DMS 273 (cell line): ENCODE data around the gene CADM1.
A peak's percentile ranks its signal among the peaks of the same experiment; 100 is the strongest.

Experiments
- DNase-seq: peaks from one replicate; lab custom pipeline; 2025; ENCODE audit not compliant: unreplicated experiment; lab: John Stamatoyannopoulos, UW

The CADM1 gene

GRCh38 chr11:115190196-115190595 is 314.0 kb downstream of the CADM1 start:
- DNase-seq: no peak

DNA sequence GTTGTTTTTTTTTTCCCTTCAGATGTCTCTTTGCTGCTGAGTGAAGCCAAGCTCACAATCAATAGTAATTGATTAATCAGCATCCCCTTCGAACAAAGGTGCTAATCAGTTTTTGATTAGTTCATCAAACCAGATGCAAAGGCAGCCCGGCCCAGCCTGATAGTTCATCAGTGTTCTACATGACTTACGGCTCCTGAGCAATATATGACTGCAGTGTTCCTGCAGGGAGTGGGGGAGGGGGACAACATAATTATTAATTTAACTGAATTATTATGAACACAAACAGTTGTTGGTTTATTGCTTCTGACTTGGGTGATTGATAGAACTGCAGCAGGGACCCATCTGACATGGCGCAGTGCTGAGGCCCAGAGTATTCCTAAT is 315.3 kb downstream of the CADM1 start:
- peak; percentile 18 for DNase-seq

DNA sequence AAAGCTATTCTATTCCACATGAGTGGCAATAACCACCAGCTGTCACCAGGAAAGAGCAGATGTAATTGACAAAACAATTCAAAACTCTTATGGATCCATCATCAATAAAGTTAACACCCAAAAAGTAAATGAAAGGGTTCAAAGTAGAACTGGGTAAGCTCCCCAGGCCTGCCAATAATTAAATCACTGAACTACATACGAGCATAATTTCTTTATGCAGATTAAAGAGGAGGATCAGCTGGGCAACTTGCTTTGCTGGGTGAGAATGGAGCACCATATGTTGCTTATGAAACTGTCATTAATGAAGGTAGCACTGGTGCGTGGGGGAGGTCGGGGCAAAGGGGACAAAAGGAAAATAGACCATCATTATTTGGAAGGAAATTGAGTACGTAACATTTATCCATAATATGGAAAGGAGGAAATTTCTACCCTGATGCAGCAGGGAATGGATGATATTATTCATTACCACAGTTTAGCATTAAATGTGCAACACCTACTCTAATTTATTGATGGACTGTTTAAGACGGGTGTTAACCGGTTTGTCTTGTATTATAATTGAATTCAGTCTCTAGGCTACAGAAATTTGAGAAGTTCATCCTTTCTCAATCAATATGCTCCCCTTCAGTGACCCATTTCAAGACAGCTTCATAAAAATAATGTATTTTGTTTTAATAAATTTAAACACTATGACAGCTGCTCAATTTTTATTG is 315.9 kb downstream of the CADM1 start:
- DNase-seq: peak; percentile 66

DNA sequence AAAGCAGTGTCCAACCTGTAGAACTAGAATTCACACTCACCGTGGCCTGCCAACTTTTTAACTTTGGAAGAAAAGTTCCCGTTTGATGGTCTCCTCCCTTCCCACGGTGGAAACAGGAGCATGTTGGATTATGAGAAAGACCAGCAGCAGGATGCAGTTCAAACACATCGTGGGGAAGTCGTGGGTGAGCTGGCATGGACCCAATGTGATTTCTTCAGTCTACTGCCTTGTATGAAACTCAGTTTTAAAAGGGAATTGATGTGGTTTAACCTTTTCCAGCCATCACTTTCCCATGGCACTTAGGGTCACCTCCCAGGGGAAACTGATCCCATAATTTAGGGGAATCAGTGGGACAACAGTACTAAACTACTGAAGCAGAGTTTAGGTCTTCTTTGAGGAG is 318.3 kb downstream of the CADM1 start:
- no peak for DNase-seq

DNA sequence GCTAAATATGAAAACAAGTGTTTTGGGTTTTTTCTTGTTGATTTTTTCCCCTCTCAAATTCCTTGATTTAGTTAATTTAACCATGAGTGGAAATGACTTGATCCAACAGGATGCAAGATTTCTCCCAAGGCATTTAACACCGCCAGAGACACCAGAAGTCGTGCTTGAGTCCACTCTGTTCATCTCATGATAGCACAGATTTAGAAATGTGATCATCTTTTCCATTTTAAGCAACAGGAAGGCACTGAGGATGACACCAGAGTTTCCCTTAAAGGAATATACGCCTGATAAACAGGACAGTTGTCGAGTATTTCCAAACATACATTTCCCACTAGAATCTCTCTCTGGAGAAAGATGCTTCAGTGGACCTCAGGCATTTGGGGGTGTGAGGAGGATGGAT is 318.7 kb downstream of the CADM1 start:
- no peak for DNase-seq

- no peak for DNase-seq
Measured at GRCh38 chr11:115184901-115185300, 319.3 kb downstream of the CADM1 start.

DNA sequence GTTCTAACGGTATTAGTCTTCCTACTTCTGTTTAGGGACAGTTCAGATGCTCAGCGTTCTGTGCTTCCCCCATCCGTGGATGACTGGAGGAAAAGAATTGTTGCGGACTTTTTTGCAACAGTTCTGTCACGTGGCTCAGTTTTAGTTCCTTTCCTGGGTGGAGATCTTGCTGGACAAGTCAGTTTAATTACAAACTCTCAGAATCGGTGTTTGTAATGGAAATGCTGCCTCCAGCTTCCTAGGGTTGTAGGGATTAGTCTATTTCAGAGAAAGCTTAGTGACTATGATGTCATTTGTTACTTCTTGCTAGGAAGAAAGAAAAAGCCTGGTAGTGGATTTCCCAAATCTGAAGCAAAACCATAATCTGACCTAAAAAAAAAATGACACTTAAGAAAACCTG is 320.4 kb downstream of the CADM1 start:
- no peak for DNase-seq

- DNase-seq: peak; percentile 3
Measured at GRCh38 chr11:115183136-115183535, 321.1 kb downstream of the CADM1 start.

- no peak for DNase-seq
Measured at GRCh38 chr11:115182282-115182955, 321.8 kb downstream of the CADM1 start.

- no peak for DNase-seq
Measured at GRCh38 chr11:115181538-115181937, 322.7 kb downstream of the CADM1 start.

DNA sequence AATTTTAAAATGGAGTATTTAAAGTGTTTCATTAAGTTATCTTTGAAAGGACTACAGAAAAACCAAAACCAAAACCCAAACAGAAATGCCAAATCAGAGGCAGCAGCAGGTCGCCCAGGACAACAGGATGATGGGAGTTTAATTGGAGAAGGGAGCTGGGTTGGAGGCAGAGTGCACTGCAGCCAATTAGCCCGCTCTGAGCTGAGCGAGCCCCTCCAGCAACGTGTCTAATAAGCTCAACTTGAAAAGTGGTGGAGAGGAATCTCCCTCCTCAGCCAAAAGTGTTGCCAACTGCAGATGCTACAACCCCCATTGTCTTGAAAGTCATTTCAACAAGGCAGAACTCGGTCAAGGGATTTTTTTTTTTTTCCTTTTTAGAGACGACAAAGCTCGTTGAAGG is 323.9 kb downstream of the CADM1 start:
- DNase-seq: no peak

DNA sequence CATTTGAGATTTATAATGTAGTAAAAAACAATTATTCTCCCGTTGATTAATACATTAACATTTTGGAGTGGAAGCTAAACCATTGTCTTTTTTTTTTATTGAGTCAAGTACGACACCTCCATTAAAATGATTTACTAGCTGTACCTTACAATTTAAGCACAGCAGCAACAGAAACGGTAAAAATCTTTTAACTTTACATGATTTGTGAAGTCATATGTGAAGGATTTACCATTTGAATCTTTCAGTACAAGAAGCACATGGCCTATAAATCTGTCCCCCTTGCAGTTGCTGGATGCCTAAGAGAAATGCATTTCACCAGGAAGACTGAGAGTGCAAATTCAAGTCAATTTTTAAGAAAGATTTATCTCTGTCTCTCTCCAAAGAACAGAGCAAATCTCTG is 324.6 kb downstream of the CADM1 start:
- no peak for DNase-seq

DNA sequence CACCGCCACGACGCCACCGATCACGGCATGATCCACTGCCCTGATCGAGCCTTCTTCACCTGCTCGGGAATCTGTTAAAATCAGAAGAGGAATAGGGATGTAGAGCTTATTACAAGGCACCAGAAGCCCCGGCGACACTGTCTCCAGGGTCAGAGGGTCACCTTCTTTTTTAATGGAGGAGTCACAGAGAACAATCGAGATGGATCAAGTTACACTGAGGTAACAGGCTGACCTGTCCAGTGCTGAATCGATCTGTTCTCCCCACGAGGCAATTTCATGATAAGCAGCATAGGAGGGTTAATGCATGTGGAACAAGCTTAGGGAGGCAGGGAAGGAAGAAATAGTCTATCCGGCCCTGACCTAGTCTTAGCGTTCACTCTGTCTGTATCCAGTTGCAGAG is 325.5 kb downstream of the CADM1 start:
- DNase-seq: no peak

GRCh38 chr11:115173136-115173535 is 331.1 kb downstream of the CADM1 start:
- DNase-seq: no peak

- peak; percentile 64 for DNase-seq
Measured at GRCh38 chr11:115170133-115170815, 333.9 kb downstream of the CADM1 start.

GRCh38 chr11:115169251-115169650 is 335.0 kb downstream of the CADM1 start:
- no peak for DNase-seq

DNA sequence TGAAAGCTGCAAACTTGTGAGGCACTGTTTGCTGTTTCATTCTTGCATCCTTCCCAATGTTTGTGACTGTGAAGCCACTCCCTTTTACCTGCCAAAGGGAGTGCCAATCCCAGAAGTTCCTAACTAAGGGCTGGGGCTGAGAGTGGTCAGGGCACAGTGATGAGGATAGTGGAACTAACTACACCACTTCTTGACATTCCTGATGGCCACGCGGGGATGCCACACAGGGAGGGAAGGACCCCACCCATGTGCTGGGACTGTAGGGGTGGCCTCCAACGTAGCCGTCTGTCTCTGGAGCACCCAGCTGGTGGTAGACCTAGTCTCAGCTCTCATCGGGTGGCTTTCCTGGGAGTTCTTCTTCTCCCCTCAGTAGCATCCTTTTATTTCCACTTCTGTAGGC is 335.5 kb downstream of the CADM1 start:
- no peak for DNase-seq

GRCh38 chr11:115168229-115168671 is 336.0 kb downstream of the CADM1 start:
- DNase-seq: peak; percentile 10

DNA sequence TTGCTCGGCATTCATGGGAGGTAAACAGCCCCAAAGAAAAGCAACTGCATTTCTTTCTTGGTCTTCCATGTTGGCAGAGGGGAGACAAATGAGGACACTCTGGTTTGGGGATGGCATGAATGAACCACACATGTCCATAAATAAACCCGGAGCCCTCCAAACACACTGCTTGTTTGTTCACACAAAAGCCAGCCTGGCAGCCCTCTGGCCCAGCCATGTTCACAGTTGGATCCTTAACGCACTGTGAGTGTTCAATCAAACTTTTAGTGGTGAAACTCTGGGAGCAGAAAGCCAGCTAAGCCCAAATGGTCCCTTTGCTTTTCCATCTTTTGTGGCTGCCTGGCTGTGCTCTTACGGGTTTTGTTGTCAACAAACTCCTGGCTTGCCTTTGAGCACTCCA is 336.8 kb downstream of the CADM1 start:
- no peak for DNase-seq

DNA sequence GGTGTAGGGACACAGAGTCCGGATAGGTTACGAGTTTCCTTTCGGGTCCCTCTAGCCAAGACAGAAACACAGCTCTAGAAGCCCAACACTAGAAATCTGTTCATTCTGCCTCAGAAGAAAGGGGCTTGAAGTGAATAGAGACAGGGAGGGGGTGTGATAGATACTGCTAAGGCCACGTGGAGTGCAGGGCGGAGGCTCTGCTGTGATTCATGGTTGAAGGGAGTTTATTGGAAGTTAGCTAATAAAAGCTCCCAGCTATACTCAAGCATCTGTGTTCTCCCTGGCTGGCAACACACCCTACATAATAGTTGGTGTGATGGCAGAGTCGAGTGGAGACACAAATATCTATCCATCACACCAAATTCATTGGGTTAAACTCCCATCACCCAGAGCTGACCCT is 337.4 kb downstream of the CADM1 start:
- DNase-seq: no peak

DNA sequence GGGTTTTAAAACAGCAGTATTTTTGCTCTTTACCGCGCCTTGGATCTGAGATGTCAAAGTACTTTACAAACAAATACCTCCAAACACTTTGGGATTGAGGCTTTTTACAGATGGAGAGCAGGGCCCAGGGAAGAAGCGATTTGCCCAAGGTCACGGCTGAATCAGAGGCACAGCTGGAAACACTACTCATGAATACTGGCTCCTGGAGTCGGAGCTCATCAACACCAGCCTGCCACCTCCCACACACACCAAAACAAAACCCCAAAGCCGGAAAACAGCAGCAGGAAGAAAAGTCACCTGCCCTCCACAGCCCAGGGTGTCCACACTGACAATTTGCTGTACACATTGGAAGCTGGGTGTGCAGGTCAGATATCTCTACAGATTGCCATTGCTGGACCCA is 339.4 kb downstream of the CADM1 start:
- no peak for DNase-seq

- no peak for DNase-seq
Measured at GRCh38 chr11:115162919-115163318, 341.3 kb downstream of the CADM1 start.
